Endodermal cell (in vitro differentiated cells): ENCODE measurements around the gene PDGFRB. TPM values are rescaled to one million over a fixed set of nuclear protein-coding genes. Genes with fewer than 3 reads are reported as not detected.

ENCODE experiments used
- DNase-seq: peaks from one replicate; pipeline ENCODE4 v3.0.0-alpha.2; 2017
- H3K27ac ChIP-seq: 2 replicates; pipeline ENCODE4 v1.5.1; 2013; ENCODE audit warnings: mild to moderate bottlenecking, low read depth, low read length, moderate library complexity
- H3K27me3 ChIP-seq: 2 replicates; pipeline ENCODE4 v1.6.1; 2013; ENCODE audit warnings: mild to moderate bottlenecking, low read length, moderate library complexity; ENCODE audit not compliant: insufficient read depth, control insufficient read depth, poor library complexity, severe bottlenecking
- H3K36me3 ChIP-seq: 2 replicates; pipeline ENCODE4 v1.7.0; 2013; ENCODE audit warnings: mild to moderate bottlenecking, low read length, moderate library complexity; ENCODE audit not compliant: control insufficient read depth, insufficient read depth
- H3K4me1 ChIP-seq: one replicate; pipeline ENCODE4 v1.7.0; 2013; ENCODE audit warnings: low read length; ENCODE audit not compliant: control insufficient read depth, insufficient read depth
- H3K4me3 ChIP-seq: 2 replicates; pipeline ENCODE4 v1.5.1; 2013; ENCODE audit warnings: mild to moderate bottlenecking, low read length, moderate library complexity
- H3K9ac ChIP-seq: 2 replicates; pipeline ENCODE4 v1.6.1; 2013; ENCODE audit warnings: mild to moderate bottlenecking, low read length, moderate library complexity; ENCODE audit not compliant: poor library complexity, severe bottlenecking; ENCODE audit errors: extremely low read depth
- H3K9me3 ChIP-seq: 2 replicates; pipeline ENCODE4 v1.6.1; 2013; ENCODE audit warnings: mild to moderate bottlenecking, low read length, moderate library complexity; ENCODE audit not compliant: control insufficient read depth
- H3K27ac Mint-ChIP-seq: 2 replicates; pipeline ENCODE4 v1.8.0; 2020; ENCODE audit warnings: mixed read lengths
- H3K27me3 Mint-ChIP-seq: 2 replicates; pipeline ENCODE4 v1.8.0; 2021; ENCODE audit warnings: mild to moderate bottlenecking, mixed read lengths; ENCODE audit not compliant: insufficient read depth
- H3K36me3 Mint-ChIP-seq: 2 replicates; pipeline ENCODE4 v1.8.0; 2020; ENCODE audit warnings: low read depth, mixed read lengths
- H3K4me1 Mint-ChIP-seq: 2 replicates; pipeline ENCODE4 v1.8.0; 2020; ENCODE audit warnings: mixed read lengths
- H3K4me3 Mint-ChIP-seq: 2 replicates; pipeline ENCODE4 v1.8.0; 2020; ENCODE audit warnings: mild to moderate bottlenecking, moderate library complexity, mixed read lengths
- H3K9me3 Mint-ChIP-seq: 2 replicates; pipeline ENCODE4 v1.8.0; 2020; ENCODE audit warnings: mild to moderate bottlenecking, mixed read lengths
- WGBS, 2 experiments: methylation state at CpG; one replicate each; pipeline versions ENCODE4 v1.1.5 to v1.1.7; 2013; ENCODE audit warnings: missing lambda C conversion rate in 2 of 2, mixed read lengths in 1 of 2; ENCODE audit not compliant: insufficient coverage in 1 of 2, insufficient read length in 1 of 2; 5-methylcytosine and 5-hydroxymethylcytosine counted together
- total RNA-seq, 2 donors: library from RNA; stranded (reverse); fragmentation: NEBNext Ultra II Directional in 1 of 2; extraction: Animal tissue kit (Norgen Biotek cat#: 25700) in 1 of 2; gene quantifications; 2 replicates in 1 of 2; 3 replicates in 1 of 2; pipeline ENCODE4 v1.2.1, GENCODE V29; 2021
- TF ChIP-seq, protein P1 (sequence below): fragments of 200-600 bp; sonication (generic); conservative IDR thresholded peaks from 2 replicates; pipeline ENCODE4 v1.5.0; 2021; ENCODE audit warnings: antibody characterized with exemption, mild to moderate bottlenecking

Gene PDGFRB
- total RNA-seq, 2 donors from 2014 or later = 4.1 to 6.5 TPM

DNA sequence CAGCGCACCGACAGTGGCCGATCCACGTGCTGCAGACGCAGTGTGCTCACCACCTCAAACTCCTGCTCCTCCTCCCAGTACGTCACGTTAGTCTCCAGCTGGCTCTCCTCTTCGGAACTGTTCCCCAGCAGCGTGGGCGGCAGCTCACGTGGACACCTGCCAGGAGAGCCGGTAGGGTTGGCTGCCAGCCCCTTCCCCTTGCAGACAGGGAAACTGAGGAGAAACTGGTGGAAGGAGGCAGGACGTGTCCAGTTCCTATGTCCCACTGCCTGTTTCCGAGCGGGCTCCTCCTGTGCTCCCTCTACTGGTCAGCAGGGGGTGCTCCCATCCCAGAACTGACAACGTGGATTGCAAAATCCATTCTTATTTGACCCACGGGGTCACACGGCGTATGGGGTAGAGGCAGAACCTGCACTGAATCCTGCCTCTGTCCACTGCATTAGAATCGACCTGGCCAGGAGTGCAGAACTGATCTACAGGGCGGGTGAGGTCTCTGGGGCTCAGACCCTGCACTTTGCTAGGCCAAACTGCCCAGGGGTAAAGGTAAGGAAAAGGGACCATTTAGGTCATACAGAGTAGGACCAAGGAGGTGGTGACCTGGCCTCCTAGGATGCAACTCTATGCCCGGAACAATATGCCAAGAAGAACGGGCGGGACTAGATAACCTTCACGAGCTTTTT, 25.7 kb downstream of the PDGFRB start:
- DNase-seq = peak; percentile 93
- TF ChIP-seq, protein P1, sequence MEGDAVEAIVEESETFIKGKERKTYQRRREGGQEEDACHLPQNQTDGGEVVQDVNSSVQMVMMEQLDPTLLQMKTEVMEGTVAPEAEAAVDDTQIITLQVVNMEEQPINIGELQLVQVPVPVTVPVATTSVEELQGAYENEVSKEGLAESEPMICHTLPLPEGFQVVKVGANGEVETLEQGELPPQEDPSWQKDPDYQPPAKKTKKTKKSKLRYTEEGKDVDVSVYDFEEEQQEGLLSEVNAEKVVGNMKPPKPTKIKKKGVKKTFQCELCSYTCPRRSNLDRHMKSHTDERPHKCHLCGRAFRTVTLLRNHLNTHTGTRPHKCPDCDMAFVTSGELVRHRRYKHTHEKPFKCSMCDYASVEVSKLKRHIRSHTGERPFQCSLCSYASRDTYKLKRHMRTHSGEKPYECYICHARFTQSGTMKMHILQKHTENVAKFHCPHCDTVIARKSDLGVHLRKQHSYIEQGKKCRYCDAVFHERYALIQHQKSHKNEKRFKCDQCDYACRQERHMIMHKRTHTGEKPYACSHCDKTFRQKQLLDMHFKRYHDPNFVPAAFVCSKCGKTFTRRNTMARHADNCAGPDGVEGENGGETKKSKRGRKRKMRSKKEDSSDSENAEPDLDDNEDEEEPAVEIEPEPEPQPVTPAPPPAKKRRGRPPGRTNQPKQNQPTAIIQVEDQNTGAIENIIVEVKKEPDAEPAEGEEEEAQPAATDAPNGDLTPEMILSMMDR = peak; percentile 96
- Histone ChIP-seq H3K4me1 (no peaks in the 10 kb centered on the region), H3K27ac (no peak overlapping the region), H3K27me3 (peaks cover 30% of the 10 kb centered on the region), H3K36me3 (no peaks in the 10 kb centered on the region), H3K4me3 (no peak overlapping the region), H3K9me3 (no peaks in the 10 kb centered on the region), H3K9ac (no peak overlapping the region)
- no peak overlapping the region for H3K4me3 Mint-ChIP-seq
- H3K9me3 Mint-ChIP-seq = no peaks in the 10 kb centered on the region
- 44 to 52% methylated on average over 16 to 25 of the region's 25 CpGs for WGBS, 2 experiments
- peaks cover 38% of the 10 kb centered on the region for H3K4me1 Mint-ChIP-seq
- peaks cover 63% of the 10 kb centered on the region for H3K27me3 Mint-ChIP-seq
- no peak overlapping the region for H3K27ac Mint-ChIP-seq
- H3K36me3 Mint-ChIP-seq = no peaks in the 10 kb centered on the region

DNA sequence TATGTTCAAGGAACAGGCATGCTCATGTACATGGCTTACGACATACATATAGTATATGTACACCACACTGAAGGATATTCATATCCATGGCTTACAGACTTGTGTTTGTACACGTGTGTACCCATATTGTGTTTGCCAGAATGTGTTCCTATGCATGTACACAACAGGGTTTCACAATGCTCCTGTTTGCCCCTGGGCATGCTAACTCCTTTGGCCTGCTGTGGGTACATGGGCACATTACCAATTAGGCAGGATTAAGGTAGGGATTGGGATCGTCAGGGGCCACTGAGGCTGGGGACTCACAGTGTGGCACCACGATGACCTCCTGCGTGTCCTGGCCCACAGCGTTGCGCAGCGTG, 26.2 kb downstream of the PDGFRB start:
- Mint-ChIP-seq H3K4me1 (peaks cover 33% of the 10 kb centered on the region), H3K27ac (no peak overlapping the region), H3K4me3 (no peak overlapping the region), H3K27me3 (peaks cover 58% of the 10 kb centered on the region), H3K36me3 (no peaks in the 10 kb centered on the region), H3K9me3 (no peaks in the 10 kb centered on the region)
- DNase-seq = no peak
- Histone ChIP-seq H3K4me3 (no peak overlapping the region), H3K4me1 (no peaks in the 10 kb centered on the region), H3K27ac (no peak overlapping the region), H3K9ac (no peak overlapping the region), H3K27me3 (peaks cover 25% of the 10 kb centered on the region), H3K36me3 (no peaks in the 10 kb centered on the region), H3K9me3 (no peaks in the 10 kb centered on the region)
- TF ChIP-seq, protein P1 = no peak
- 77 to 81% methylated on average over 6 to 8 of the region's 8 CpGs for WGBS, 2 experiments

DNA sequence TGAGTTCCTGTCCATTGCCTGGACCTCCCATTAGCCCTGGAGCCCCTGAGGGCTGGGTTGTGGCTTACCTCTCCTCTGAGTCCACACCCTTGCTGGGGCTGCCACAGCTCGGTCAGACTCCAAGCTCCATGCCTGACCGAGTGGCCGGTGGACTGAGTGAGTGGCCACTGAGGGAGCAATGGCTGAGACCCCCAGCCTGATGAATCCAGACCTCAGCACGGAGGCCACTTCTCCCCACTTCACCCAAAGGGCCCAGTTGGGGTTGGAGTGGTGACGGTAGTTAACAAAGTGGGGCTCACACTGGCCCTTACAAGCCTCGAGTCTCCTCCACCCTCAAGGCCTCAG, 28.8 kb downstream of the PDGFRB start:
- no peaks in the 10 kb centered on the region for H3K36me3 Mint-ChIP-seq
- no peak overlapping the region for H3K27ac ChIP-seq

More for the DNA sequence above, 28.8 kb downstream of the PDGFRB start:
- WGBS, 2 experiments = 88 to 94% methylated on average over 2 to 6 of the region's 6 CpGs
- Mint-ChIP-seq H3K27ac (no peak overlapping the region), H3K27me3 (peaks cover 33% of the 10 kb centered on the region), H3K9me3 (no peaks in the 10 kb centered on the region), H3K4me1 (peaks cover 26% of the 10 kb centered on the region), H3K4me3 (no peak overlapping the region)
- DNase-seq = no peak
- Histone ChIP-seq H3K4me3 (no peak overlapping the region), H3K9ac (no peak overlapping the region), H3K4me1 (no peaks in the 10 kb centered on the region), H3K27me3 (peaks cover 11% of the 10 kb centered on the region), H3K36me3 (no peaks in the 10 kb centered on the region), H3K9me3 (no peaks in the 10 kb centered on the region)
- TF ChIP-seq, protein P1 = no peak
